GM18870 (cell line): ENCODE measurements around the gene SURF4.

Source experiments
- ATAC-seq: cut with Tn5 transposase; IDR thresholded peaks from one replicate; pipeline ENCODE4 v1.9.1; 2021; ENCODE audit warnings: moderate library complexity; ENCODE audit not compliant: unreplicated experiment

SURF4 gene

DNA sequence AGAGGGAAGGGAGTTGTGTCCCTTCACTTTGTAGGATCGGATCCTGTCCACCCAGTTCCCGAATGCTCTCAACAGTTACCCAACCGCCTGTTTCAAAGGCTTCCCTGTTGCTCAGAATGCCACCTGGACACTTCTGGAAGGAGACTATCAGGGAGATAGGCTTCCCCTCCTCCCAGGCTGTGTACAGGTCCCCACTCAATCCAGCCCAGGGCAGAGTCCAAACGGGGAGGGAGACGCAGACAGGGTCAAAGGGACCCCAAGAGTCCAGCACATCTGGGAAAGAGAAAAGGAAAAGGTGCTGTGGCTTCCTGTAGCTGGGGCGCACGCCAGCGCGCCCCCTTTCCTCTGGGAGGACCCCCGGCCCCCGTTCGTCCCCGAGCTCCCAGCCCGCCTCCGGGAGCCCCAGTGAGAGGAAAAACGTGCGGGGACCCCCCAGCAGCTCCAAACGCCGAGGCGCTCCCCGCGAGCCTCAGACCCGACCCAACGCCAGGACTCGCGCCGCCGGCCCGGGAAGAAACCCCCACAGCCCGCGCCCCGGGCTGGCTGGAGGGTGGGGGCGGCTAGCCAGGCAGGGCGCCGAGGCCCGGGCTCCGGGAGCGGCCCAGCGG, 640 bp downstream of the SURF4 start:
- ATAC-seq, result no peak

DNA sequence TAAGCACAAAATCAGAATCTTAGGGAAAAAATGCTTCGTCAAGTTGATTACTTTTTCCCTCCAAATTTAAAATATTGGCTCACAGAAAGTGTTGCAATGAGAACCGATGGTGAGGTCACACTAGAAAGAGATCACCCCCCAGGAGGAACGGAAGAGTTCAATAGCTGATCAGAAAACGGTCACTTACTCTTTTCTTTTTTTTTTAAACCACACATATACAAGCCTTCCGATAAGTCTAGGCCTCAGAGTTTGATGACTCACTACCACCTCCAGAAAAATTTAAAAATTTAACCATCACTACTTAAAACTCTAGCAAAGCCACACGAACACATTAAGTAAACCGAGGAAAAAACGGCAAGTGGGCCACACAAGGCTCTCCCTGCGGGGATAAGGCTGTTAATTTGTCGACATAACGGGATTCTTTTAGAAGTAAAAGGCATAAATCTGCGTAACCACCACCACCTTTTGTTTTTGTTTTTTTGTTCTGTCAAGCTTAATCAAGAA, 1.2 kb downstream of the SURF4 start:
- ATAC-seq, result no peak

GRCh38 chr9:133372144-133372543, 3.7 kb downstream of the SURF4 start:
- ATAC-seq, result no peak

DNA sequence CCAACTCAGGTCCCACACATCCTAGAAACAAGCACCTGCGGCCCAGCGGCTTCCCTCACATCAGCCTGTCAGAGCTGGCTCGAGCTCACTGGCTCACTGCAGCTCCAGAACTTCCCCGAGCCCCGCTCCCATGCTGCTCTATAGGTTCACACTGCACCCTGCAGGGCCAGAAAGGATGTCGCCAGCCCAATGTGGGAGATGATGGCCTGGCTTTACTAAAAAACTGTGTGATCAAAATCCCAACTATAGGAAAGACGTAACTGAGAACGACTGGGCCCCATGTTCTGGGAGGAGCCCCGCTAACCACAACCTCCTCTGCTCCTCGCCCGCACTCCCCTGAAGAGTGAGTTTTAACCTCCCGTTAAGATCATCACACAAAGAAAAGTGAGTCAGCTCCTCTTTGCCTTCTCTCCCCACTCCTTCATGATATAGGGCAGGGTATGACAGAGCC, 4.6 kb downstream of the SURF4 start:
- ATAC-seq, result no peak

- ATAC-seq, result no peak
These were observed 5.2 kb downstream of the SURF4 start for GRCh38 chr9:133370685-133371084.

DNA sequence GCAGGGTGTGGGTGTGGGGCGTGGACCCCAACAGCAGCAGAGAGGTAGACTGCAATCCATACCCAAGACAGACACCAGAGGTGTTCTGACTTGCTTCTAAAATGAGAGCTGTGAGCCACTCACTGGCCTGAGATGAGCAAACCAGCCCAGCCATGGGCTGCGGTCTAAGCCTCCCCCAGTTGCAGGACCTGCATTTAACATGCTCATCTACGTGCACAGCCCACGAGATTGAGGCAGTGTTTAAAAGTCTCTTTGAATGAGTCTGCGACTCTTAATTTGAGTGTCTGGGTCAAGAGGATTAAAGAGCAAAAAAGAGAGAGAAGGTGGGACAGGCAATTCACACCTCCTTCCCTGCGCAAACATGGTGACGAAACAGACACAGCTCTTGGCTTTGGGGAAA, 5.9 kb downstream of the SURF4 start:
- ATAC-seq, result no peak

DNA sequence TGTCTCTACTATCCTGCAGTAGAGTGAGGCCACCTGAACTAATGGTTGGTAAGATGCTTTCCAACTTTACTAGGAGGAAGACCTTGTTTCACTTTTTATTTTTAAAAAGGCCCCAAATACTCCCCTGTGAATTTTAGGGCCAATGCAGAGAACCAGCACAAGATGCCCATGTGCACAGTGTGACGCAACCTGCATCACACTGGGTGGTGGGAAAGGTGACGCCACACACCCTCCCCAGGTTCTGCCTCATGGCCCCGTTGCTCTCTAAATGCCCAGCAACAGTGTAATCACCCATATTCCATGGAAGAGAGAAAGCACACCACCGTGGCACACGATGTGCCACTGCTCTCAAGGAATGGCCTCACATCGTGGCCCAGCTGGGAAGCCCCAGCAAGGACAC, 6.4 kb downstream of the SURF4 start:
- no peak for ATAC-seq

DNA sequence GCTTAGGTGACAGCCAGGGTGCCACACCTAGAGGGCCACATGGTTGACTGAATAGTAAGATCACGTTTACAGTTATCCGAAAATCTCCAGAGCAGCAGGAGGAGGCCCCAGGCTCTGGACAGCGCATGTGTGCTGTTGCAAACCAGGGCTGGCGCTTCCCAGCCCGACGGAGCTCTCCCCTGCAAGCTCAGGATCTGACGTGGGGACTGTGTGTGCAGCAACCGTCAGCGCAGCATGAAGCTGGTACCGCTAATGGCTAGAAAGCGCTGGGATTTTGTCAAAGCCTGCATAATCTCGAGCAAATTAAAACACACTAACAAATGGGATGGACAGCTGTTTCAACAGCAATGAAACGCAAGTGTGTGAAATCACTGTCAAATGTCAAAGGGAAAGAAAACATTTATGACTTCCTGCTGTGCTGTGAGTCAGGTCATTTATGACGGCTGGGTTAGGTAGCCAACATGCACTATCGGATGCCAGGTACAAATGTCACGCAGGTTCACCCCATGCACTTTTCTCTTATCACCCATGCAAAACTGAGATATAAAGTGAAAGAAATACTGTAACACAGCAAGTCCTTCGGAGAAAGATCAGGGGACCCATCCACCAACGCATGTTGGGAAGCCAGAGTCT, 7.5 kb downstream of the SURF4 start:
- no peak for ATAC-seq

- ATAC-seq, result no peak
These were observed 8.1 kb downstream of the SURF4 start for GRCh38 chr9:133367778-133368177.

- ATAC-seq, result no peak
These were observed 8.6 kb downstream of the SURF4 start for GRCh38 chr9:133367221-133367620.

GRCh38 chr9:133366435-133366834, 9.4 kb downstream of the SURF4 start:
- no peak for ATAC-seq

DNA sequence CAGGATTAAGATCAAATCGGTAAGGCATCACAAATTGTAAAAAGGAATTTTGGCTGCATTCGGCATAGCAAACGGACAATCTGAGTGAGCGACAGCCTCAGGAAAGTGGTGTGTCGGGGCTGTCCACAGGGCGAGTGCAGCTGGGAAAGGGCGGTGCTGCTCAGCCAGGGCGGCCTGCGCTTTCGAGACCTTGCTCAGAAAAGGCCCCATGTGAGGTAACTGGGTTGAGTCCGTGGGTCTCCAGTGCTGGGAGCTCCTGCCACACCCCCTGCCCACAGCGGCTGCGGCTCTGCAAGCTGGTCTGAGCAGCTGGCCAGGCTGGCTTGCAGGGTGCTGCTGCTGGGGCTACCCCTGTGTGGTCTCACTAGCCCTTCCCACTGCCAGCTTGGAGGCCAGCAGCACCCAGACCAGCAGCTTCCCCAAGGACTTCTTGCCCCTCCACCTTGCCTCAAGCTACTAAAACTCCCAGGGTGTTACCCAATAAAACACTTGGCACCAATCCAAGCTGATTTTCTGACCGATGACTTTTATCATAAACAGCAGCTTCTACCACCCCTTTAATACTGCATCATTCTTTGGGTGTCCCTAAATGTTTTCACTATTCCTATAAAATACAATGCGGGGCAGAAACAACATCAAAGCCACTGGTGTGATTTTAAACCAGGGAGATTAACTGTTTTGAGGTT, 13.4 kb downstream of the SURF4 start:
- ATAC-seq, result no peak

- ATAC-seq, result no peak
These were observed 14.3 kb downstream of the SURF4 start for GRCh38 chr9:133361507-133362092.

- ATAC-seq, result no peak
These were observed 15.2 kb downstream of the SURF4 start for GRCh38 chr9:133360400-133361393.

- no peak for ATAC-seq
These were observed 16.3 kb downstream of the SURF4 start for GRCh38 chr9:133359399-133360175.

- no peak for ATAC-seq
These were observed 18.2 kb downstream of the SURF4 start for GRCh38 chr9:133357656-133358055.

DNA sequence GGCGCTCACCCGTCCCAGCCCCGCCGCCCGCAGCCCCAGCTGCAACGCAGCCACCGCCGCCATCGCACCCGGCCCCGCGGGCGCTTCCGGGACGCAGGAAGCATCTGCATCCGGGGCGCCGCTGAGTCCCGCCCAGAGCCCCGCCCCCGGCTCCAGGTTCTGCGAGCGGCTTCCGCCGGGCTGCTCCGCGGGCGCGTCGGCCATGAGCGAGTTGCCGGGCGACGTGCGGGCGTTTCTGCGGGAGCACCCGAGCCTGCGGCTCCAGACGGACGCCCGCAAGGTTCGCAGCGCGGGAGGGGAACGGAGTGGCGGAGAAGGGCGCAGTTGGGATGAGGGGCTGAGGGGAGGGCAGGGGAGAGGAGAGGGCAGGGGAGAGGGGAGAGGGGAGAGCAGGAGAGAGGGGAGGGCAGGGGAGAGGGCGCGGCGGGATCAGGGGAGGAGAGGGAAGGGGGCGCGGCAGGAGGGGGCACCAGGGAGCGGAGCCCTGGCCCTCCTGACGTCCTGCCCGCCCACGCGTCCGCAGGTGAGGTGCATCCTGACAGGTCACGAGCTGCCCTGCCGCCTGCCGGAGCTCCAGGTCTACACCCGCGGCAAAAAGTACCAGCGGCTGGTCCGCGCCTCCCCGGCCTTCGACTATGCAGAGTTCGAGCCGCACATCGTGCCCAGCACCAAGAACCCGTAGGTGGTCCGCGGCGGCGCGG, 19.3 kb downstream of the SURF4 start, which contains the start of the genes SURF1 and SURF2:
TSS of gene SURF1 (minus strand) at position 97 of the 701 bp plus-strand sequence. CDS start at position 63, 34 bp downstream.
TSS of gene SURF2 (plus strand) at position 160 of the 701 bp plus-strand sequence. CDS start at position 203, 43 bp downstream.
- no peak for ATAC-seq

GRCh38 chr9:133355881-133356357, 19.9 kb downstream of the SURF4 start:
- ATAC-seq, result no peak

- ATAC-seq, result no peak
These were observed 21.1 kb downstream of the SURF4 start for GRCh38 chr9:133354766-133355165.
